Prostate gland (tissue), 1 donor: Measurements from ENCODE around the gene INHBA.

Source experiments
- POLR2A ChIP-seq: fragments of 450-650 bp; IDR thresholded peaks from one replicate; pipeline ENCODE4 v1.6.1; 2016; ENCODE audit warnings: antibody characterized with exemption, mild to moderate bottlenecking
- POLR2AphosphoS5 ChIP-seq: sonication (generic); formaldehyde crosslinking; IDR thresholded peaks from one replicate; pipeline ENCODE4 v1.6.1; 2017; ENCODE audit warnings: antibody characterized with exemption

DNA sequence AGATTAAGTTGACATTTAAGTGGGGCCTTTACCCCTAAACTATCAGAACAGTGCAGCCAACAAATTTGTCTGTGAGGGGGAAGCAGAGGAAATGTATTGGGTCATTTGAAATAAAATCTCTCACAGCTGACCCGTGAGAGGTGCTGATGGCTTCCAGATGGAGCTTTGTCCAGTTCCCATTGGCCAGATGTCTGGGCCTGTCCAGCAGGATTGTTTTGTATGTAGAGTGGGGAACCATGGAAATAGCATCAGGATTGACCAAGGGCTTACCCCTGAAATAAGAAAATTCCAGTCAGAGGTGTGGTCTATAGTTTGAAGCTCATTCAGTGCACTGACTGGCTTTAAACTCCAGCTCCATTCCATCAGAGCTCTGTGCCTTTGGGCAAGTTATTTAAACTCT lies 50.6 kb downstream of the INHBA start:
- TF ChIP-seq POLR2AphosphoS5, result no peak
- TF ChIP-seq POLR2A, result no peak
